ENCODE results near the gene RBM39. TPM values are rescaled to one million over a fixed set of nuclear protein-coding genes. Genes with fewer than 3 reads are reported as not detected.

Gene RBM39
- total and polyA plus RNA-seq, 2 of the 8 experiments (the other 6 are each of a cell fraction or from before 2014, with no cell fraction given) = 78.0 to 219 TPM

DNA sequence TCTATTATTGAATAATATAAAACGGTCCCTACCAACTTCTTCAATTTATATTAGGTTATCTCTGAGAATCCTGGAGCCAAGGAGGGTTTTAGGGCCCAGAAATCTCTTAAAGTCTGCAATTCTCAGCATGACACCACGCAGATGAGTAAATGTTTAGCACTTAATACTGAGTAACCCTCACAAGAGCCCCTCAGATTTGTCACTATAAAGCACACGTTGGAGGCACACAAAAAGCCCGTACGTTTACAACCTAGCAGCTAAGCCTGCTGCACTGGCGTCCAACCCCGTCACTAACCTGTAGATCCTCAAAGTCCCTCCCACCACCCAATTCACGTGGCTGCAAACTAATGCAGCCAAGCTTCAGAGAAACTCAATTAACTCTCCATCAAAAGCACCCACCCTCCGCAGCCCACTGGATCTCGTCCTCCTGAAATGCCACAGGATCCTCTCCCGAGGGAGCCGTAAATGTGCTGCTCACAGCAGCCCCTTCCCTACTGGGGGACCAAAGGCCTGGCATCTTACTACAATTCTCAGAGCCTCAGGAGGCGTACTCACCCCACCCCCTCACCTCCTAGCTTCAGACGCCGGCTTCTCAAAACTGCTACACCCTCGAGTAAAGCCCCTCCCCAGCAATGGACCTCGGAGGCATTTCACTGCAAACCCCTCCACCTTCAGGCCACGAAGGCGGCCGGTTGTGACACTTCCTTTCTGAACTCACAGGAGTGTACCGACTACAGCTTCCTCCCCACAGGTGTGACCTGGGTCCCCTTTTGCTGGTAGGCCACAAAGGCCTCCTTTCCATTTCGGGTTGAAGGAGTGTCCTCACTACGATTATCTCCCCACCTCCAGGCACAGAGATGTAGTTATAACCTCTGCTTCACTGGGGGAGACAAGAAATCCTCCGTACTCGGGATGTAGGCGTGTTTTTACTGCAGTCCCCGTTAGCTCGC is 78.3 kb downstream of the RBM39 start (continued):
- TF ChIP-seq SIN3A (conservative IDR thresholded peaks at IDR 0.05 in 1 of 2, IDR thresholded peaks at IDR 0.05 in 1 of 2; ENCODE audit: low read depth in 1 of 2, low read length in 2 of 2) (peak in 1 of 2 experiments; percentile 76; a peak in 2 of 4 replicates), TAF7 (optimal IDR thresholded peaks at IDR 0.05; ENCODE audit: borderline replicate concordance, low read depth, low read length) (peak; percentile 19), RBBP5 (IDR thresholded peaks at IDR 0.05; ENCODE audit: borderline replicate concordance, low read depth, low read length) (no peak), GTF2F1 (IDR thresholded peaks at IDR 0.05; ENCODE audit: borderline replicate concordance, low read depth, low read length) (0 out of 2 replicates have a peak, but pooled peaks have one; percentile 33), MAX (IDR thresholded peaks at IDR 0.05) (peak; percentile 48; the same call in 1 of the 2 replicates)
